IMR-90 (cell line): Measurements from ENCODE around the gene PSRC1. TPM values are rescaled to one million over a fixed set of nuclear protein-coding genes. Genes with fewer than 3 reads are reported as not detected.

ENCODE experiments used
- ATAC-seq: fragments of 200-7000 bp; cut with Tn5 transposase; 2 replicates; pipeline ENCODE4 v1.9.1; 2020; ENCODE audit warnings: low read depth, mild to moderate bottlenecking, moderate library complexity
- BruUV-seq: library from RNA; stranded (reverse); fragments of 400-500 nt; replicated peaks from 2 replicates; lab custom pipeline; 2021; lab: Mats Ljungman, UMichigan
- CTCF ChIA-PET: fragments of 300-600 bp; formaldehyde crosslinking; extraction: SDS; loops from one replicate; lab custom pipeline; 2021; ENCODE audit warnings: antibody characterized with exemption; lab: Yijun Ruan, JAX
- POLR2A ChIA-PET: fragments of 300-600 bp; sonication (Branson Sonifier 250); formaldehyde crosslinking; loops from one replicate; lab custom pipeline; 2022; ENCODE audit warnings: antibody characterized with exemption; ENCODE audit not compliant: unreplicated experiment; lab: Charles Lee
- DNase-seq: peaks from one replicate; pipeline ENCODE4 v3.0.0; 2013
- H2AFZ ChIP-seq: replicated peaks from 2 replicates; pipeline ENCODE3; 2013; ENCODE audit warnings: low read length, mild to moderate bottlenecking; ENCODE audit not compliant: poor library complexity
- H2AK5ac ChIP-seq: 2 replicates; pipeline ENCODE4 v1.6.1; 2013; ENCODE audit warnings: low read depth, low read length, inconsistent platforms
- H2AK9ac ChIP-seq: replicated peaks from 2 replicates; pipeline ENCODE3; 2013; ENCODE audit warnings: mild to moderate bottlenecking, low read depth, low read length, moderate library complexity; ENCODE audit not compliant: poor library complexity
- H2BK120ac ChIP-seq: 2 replicates; pipeline ENCODE4 v1.6.1; 2013; ENCODE audit warnings: low read depth, low read length, inconsistent platforms
- H2BK15ac ChIP-seq: 3 replicates; pipeline ENCODE4 v1.6.1; 2013; ENCODE audit warnings: low read depth, low read length, inconsistent platforms
- H2BK20ac ChIP-seq: 2 replicates; pipeline ENCODE4 v1.6.1; 2013; ENCODE audit warnings: low read depth, mild to moderate bottlenecking, inconsistent platforms, low read length, moderate library complexity
- H2BK5ac ChIP-seq: 2 replicates; pipeline ENCODE4 v1.6.1; 2013; ENCODE audit warnings: mild to moderate bottlenecking, low read depth, low read length, inconsistent platforms; ENCODE audit not compliant: poor library complexity, severe bottlenecking
- H3K14ac ChIP-seq: replicated peaks from 2 replicates; pipeline ENCODE4 v1.6.1; 2013; ENCODE audit warnings: low read depth, low read length, inconsistent platforms
- H3K18ac ChIP-seq: 2 replicates; pipeline ENCODE4 v1.6.1; 2013; ENCODE audit warnings: low read depth, low read length, control low read depth
- H3K23ac ChIP-seq: 2 replicates; pipeline ENCODE4 v1.6.1; 2013; ENCODE audit warnings: low read depth, low read length, inconsistent platforms
- H3K27ac ChIP-seq: 2 replicates; pipeline ENCODE4 v1.5.1; 2013; ENCODE audit warnings: mild to moderate bottlenecking, control low read depth, low read length; ENCODE audit not compliant: insufficient read depth
- H3K27me3 ChIP-seq: 2 replicates; pipeline ENCODE4 v1.6.1; 2013; ENCODE audit warnings: low read length; ENCODE audit not compliant: control insufficient read depth, insufficient read depth
- H3K36me3 ChIP-seq: 2 replicates; pipeline ENCODE4 v1.6.1; 2013; ENCODE audit warnings: low read length, mixed read lengths; ENCODE audit not compliant: control insufficient read depth, insufficient read depth
- H3K4ac ChIP-seq: 2 replicates; pipeline ENCODE4 v1.6.1; 2013; ENCODE audit warnings: low read depth, low read length, inconsistent platforms
- H3K4me1 ChIP-seq: 2 replicates; pipeline ENCODE4 v1.6.1; 2013; ENCODE audit warnings: low read length, mixed read lengths; ENCODE audit not compliant: control insufficient read depth, insufficient read depth
- H3K4me2 ChIP-seq: 2 replicates; pipeline ENCODE4 v1.6.1; 2013; ENCODE audit warnings: low read depth, mild to moderate bottlenecking, control low read depth, low read length, moderate library complexity
- H3K4me3 ChIP-seq: 2 replicates; pipeline ENCODE4 v1.5.1; 2013; ENCODE audit warnings: low read depth, mild to moderate bottlenecking, control low read depth, low read length, moderate library complexity; ENCODE audit not compliant: insufficient read depth
- H3K56ac ChIP-seq: 2 replicates; pipeline ENCODE4 v1.6.1; 2013; ENCODE audit warnings: low read length, inconsistent platforms; ENCODE audit not compliant: insufficient read depth; ENCODE audit errors: extremely low read depth
- H3K79me1 ChIP-seq, 2 experiments: 2 replicates each; pipeline ENCODE4 v1.6.1; 2013; ENCODE audit warnings: low read length in 2 of 2, inconsistent platforms in 1 of 2, low read depth in 1 of 2
- H3K9ac ChIP-seq: 2 replicates; pipeline ENCODE4 v1.6.1; 2013; ENCODE audit warnings: low read depth, low read length, control low read depth
- H3K9me1 ChIP-seq: 2 replicates; pipeline ENCODE4 v1.6.1; 2013; ENCODE audit warnings: low read length, inconsistent platforms; ENCODE audit not compliant: insufficient read depth
- H3K9me3 ChIP-seq: 2 replicates; pipeline ENCODE4 v1.6.1; 2013; ENCODE audit warnings: low read length; ENCODE audit not compliant: control insufficient read depth, insufficient read depth
- H4K20me1 ChIP-seq: 2 replicates; pipeline ENCODE4 v1.6.1; 2013; ENCODE audit warnings: low read length, inconsistent platforms; ENCODE audit not compliant: insufficient read depth
- H4K5ac ChIP-seq: 2 replicates; pipeline ENCODE4 v1.6.1; 2013; ENCODE audit warnings: mild to moderate bottlenecking, low read depth, low read length, control low read depth
- H4K8ac ChIP-seq, 2 experiments: 2 replicates each; pipeline ENCODE4 v1.6.1; 2013; ENCODE audit warnings: low read depth in 2 of 2, low read length in 2 of 2, control low read depth in 1 of 2, inconsistent platforms in 1 of 2
- H4K91ac ChIP-seq: 2 replicates; pipeline ENCODE4 v1.6.1; 2013; ENCODE audit warnings: low read depth, low read length, inconsistent platforms; ENCODE audit not compliant: insufficient read depth
- BHLHE40 ChIP-seq: fragments of 150-350 bp; IDR thresholded peaks from 2 replicates; pipeline ENCODE4 v1.6.1; 2016; ENCODE audit warnings: mild to moderate bottlenecking, low read depth, low read length
- CEBPB ChIP-seq: IDR thresholded peaks from 2 replicates; pipeline ENCODE4 v1.6.1; 2012; ENCODE audit warnings: low read depth, low read length, improper control_type of control experiment
- CHD1 ChIP-seq: IDR thresholded peaks from 2 replicates; pipeline ENCODE4 v1.6.1; 2012; ENCODE audit warnings: low read depth, low read length, improper control_type of control experiment
- FOS ChIP-seq: fragments of 150-350 bp; IDR thresholded peaks from 2 replicates; pipeline ENCODE4 v1.6.1; 2016; ENCODE audit warnings: low read depth, low read length
- MAFK ChIP-seq: IDR thresholded peaks from 2 replicates; pipeline ENCODE4 v1.6.1; 2012; ENCODE audit warnings: low read depth, low read length, improper control_type of control experiment
- MAZ ChIP-seq: IDR thresholded peaks from 2 replicates; pipeline ENCODE4 v1.6.1; 2012; ENCODE audit warnings: low read depth, mild to moderate bottlenecking, low read length, improper control_type of control experiment, moderate library complexity, borderline replicate concordance
- MXI1 ChIP-seq: IDR thresholded peaks from 2 replicates; pipeline ENCODE4 v1.6.1; 2012; ENCODE audit warnings: low read depth, mild to moderate bottlenecking, low read length, moderate library complexity, borderline replicate concordance
- NFE2L2 ChIP-seq: fragments of 150-350 bp; IDR thresholded peaks from 2 replicates; pipeline ENCODE4 v1.6.1; 2016; ENCODE audit warnings: low read depth, mild to moderate bottlenecking, low read length
- POLR2A ChIP-seq: IDR thresholded peaks from 2 replicates; pipeline ENCODE4 v1.6.1; 2012; ENCODE audit warnings: mild to moderate bottlenecking, low read depth, low read length
- RAD21 ChIP-seq: IDR thresholded peaks from 2 replicates; pipeline ENCODE4 v1.6.1; 2012; ENCODE audit warnings: low read length, improper control_type of control experiment
- RFX5 ChIP-seq: IDR thresholded peaks from 2 replicates; pipeline ENCODE4 v1.8.0; 2012; ENCODE audit warnings: low read depth, mild to moderate bottlenecking, low read length, moderate library complexity
- SMC3 ChIP-seq: fragments of 150-350 bp; IDR thresholded peaks from 2 replicates; pipeline ENCODE4 v1.6.1; 2016; ENCODE audit warnings: low read depth, mild to moderate bottlenecking, antibody characterized with exemption, low read length, moderate library complexity
- dilution Hi-C: fragments of 300-500 bp; cut with HindIII; formaldehyde crosslinking; loops from one replicate; pipeline ENCODE4 v1.14.3; 2018; ENCODE audit warnings: low sequenced_read_pairs; ENCODE audit not compliant: unreplicated experiment
- in situ Hi-C: fragments of 300-500 bp; cut with MboI; formaldehyde crosslinking; loops from 3 replicates; pipeline ENCODE4 v1.14.3; 2019; ENCODE audit warnings: low sequenced_read_pairs, inconsistent platforms, mixed read lengths
- intact Hi-C: fragments of 100-400 bp; cut with micrococcal nuclease; formaldehyde crosslinking; loops from 2 replicates; pipeline ENCODE4 v1.10.0; 2022
- polyA plus RNA-seq, 3 experiments: library from polyadenylated mRNA; depleted of rRNA; stranded (reverse); fragments of >200 nt; gene quantifications; 2 replicates each; pipeline ENCODE4 v1.2.3, GENCODE V29; 2012; ENCODE audit warnings: low replicate concordance in 1 of 3
- total RNA-seq: library from RNA; depleted of rRNA; stranded (reverse); fragments of >200 nt; gene quantifications from 2 replicates; pipeline ENCODE4 v1.2.3, GENCODE V29; 2012
- TF ChIP-seq, protein P1 (sequence below): fragments of 150-350 bp; IDR thresholded peaks from 2 replicates; pipeline ENCODE4 v1.6.1; 2016; ENCODE audit warnings: low read depth, mild to moderate bottlenecking, low read length, moderate library complexity, borderline replicate concordance
- TF ChIP-seq, protein P2 (sequence below): conservative IDR thresholded peaks from 2 replicates; pipeline ENCODE4 v1.5.1; 2012; ENCODE audit warnings: mild to moderate bottlenecking, low read depth, low read length, improper control_type of control experiment

PSRC1 gene
- total and polyA plus RNA-seq, 2 of the 4 experiments (the other 2 are of a cell fraction): 34.6 to 40.3 TPM

DNA sequence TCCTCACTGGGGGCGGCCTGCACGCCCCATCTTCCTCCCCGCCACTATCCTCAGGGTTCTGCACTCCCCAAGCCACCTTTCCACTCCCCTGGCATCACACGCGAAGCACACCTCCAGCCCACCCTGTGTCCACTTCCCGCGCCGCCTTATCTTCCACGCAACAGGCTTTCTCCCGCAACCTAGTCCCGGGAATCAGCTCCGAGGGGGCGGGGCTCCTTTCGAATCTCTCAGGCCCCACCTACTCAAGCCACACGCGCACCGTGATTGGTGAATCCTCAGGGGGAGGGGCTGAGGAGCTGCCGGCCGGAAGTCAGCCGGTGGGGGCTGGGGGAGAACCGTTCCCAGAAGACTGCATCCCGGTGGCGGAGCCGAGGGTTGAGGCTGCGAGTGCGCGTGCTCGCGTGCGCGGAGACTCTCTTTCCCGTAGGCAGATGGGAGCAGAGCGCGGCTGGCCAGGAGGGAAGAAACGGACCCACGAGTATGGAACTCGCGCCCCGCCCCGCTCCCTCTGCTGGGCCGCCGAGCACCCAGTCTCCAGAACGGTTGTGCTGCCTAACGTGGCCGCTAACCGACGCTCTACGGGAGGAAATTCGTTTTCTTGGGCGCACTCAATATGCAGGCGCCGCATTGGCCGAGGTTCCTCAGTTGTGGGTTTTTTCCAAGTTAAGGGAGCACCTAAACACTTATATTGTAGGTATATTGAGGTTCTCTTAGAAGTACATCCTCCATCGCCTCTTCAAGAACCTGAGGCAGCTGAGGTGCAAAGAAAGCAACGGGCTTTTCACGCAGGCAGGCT, at the start of gene PSRC1 (continued):
- TF ChIP-seq MAZ (peak; percentile 99), MXI1 (peak; percentile 80; the same call in 1 of the 2 replicates)

DNA sequence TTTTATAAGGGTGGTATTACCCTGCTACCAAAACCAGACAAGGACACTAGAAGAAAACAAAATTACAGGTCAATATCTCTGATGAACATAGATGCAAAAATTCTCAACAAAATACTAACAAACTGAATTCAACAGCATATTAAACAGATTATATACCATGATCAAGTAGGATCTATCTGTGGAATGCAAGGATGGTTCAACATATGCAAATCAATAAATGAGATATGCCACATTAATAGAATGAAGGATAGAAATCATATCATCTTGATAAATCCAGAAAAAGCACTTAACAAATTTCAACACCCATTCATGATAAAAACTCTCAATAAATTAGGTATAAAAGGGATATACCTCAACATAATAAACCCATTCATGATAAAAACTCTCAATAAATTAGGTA, 48.2 kb upstream of the PSRC1 start:
- no peak overlapping the region for H3K56ac ChIP-seq
- H4K5ac ChIP-seq: no peak overlapping the region
- no peak overlapping the region for H4K8ac ChIP-seq
- H3K4me2 ChIP-seq: no peak overlapping the region
- H3K27ac ChIP-seq: no peak overlapping the region
- intact Hi-C loops: no loop called here
- H3K9me1 ChIP-seq: peaks cover 3% of the 10 kb centered on the region; the same call in 1 of the 2 replicates
- H3K36me3 ChIP-seq: peaks cover 25% of the 10 kb centered on the region
- no peak overlapping the region for H2BK15ac ChIP-seq
- no peak overlapping the region for H2AK5ac ChIP-seq
- no peaks in the 10 kb centered on the region for H3K27me3 ChIP-seq
- no peaks in the 10 kb centered on the region for H3K4me1 ChIP-seq
- H3K23ac ChIP-seq: no peak overlapping the region
- DNase-seq (no peak), ATAC-seq (no peak)
- POLR2A ChIA-PET: no interaction called here
- H3K4me3 ChIP-seq: no peak overlapping the region
- no peak overlapping the region for H2BK120ac ChIP-seq
- TF ChIP-seq POLR2A (no peak), CHD1 (no peak), MAFK (no peak), FOS (no peak), RFX5 (no peak), NFE2L2 (no peak), SMC3 (no peak), MAZ (no peak), BHLHE40 (no peak), MXI1 (no peak), CEBPB (no peak), RAD21 (no peak)
- TF ChIP-seq, protein P1, sequence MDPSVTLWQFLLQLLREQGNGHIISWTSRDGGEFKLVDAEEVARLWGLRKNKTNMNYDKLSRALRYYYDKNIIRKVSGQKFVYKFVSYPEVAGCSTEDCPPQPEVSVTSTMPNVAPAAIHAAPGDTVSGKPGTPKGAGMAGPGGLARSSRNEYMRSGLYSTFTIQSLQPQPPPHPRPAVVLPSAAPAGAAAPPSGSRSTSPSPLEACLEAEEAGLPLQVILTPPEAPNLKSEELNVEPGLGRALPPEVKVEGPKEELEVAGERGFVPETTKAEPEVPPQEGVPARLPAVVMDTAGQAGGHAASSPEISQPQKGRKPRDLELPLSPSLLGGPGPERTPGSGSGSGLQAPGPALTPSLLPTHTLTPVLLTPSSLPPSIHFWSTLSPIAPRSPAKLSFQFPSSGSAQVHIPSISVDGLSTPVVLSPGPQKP: no peak
- TF ChIP-seq, protein P2, sequence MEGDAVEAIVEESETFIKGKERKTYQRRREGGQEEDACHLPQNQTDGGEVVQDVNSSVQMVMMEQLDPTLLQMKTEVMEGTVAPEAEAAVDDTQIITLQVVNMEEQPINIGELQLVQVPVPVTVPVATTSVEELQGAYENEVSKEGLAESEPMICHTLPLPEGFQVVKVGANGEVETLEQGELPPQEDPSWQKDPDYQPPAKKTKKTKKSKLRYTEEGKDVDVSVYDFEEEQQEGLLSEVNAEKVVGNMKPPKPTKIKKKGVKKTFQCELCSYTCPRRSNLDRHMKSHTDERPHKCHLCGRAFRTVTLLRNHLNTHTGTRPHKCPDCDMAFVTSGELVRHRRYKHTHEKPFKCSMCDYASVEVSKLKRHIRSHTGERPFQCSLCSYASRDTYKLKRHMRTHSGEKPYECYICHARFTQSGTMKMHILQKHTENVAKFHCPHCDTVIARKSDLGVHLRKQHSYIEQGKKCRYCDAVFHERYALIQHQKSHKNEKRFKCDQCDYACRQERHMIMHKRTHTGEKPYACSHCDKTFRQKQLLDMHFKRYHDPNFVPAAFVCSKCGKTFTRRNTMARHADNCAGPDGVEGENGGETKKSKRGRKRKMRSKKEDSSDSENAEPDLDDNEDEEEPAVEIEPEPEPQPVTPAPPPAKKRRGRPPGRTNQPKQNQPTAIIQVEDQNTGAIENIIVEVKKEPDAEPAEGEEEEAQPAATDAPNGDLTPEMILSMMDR: no peak
- CTCF ChIA-PET: no interaction called here
- BruUV-seq: no TSS peak
- no peaks in the 10 kb centered on the region for H4K20me1 ChIP-seq
- H4K91ac ChIP-seq: no peak overlapping the region
- no peak overlapping the region for H3K14ac ChIP-seq
- H2BK5ac ChIP-seq: no peak overlapping the region
- H2BK20ac ChIP-seq: no peak overlapping the region
- H2AFZ ChIP-seq: no peak overlapping the region
- H3K9ac ChIP-seq: no peak overlapping the region
- H3K4ac ChIP-seq: no peak overlapping the region
- in situ Hi-C loops: no loop called here
- peaks cover 0 to 3% of the 10 kb centered on the region in 2 experiments; a peak in 1 of 4 replicates for H3K79me1 ChIP-seq
- dilution Hi-C loops: loop anchor here (25.0 kb wide), 1 partner anchor 119 kb away; the partner anchor contains the start of gene SARS1
- H3K9me3 ChIP-seq: peaks cover 4% of the 10 kb centered on the region
- H3K18ac ChIP-seq: no peak overlapping the region
- no peak overlapping the region for H2AK9ac ChIP-seq
